NCI-H748 treated with DMSO at 0.1 percent for 48 hours (cell line): Measurements from ENCODE around the gene IGDCC3.

Experiments
- DNase-seq: peaks from one replicate; lab custom pipeline; 2025; lab: John Stamatoyannopoulos, UW

The IGDCC3 gene

DNA sequence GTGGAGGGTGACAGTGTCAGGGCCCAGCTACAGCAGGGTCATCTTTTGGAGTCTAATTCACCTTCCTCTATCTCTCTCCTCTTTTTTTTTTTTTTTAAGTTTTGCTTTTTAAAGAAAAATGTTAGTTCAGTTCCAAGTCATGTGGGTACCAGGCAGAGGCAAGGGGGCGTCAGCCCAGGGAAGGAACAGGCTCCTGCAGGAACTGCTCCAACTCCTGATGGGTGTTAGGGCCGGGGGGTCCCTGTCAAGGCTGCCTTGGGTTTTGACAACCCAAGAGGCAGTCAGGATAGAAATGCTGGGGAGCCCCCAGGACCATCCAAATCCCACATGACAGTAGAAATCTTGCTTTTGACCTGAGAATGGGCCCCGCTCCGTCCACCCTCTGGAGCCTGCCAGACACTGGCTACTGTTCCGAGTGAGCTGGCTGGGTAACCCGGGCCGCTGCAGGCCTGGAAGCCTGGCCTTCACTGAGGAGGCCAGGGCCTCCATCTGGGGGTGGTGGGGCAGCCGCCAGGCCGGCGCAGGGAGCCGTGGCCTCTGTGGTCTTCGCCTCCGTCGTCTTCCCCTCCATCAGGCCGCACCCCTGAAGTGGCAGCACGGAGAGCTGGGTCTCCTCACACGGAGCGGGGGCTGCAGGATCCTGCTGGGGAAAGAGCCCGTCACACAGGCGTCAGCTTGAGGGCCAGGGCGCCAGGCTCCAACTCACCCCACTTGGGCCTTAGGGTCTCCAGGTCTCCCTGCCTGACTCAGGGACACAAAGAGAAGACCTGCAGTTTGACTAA lies 49.1 kb downstream of the IGDCC3 start:
- no peak for DNase-seq

DNA sequence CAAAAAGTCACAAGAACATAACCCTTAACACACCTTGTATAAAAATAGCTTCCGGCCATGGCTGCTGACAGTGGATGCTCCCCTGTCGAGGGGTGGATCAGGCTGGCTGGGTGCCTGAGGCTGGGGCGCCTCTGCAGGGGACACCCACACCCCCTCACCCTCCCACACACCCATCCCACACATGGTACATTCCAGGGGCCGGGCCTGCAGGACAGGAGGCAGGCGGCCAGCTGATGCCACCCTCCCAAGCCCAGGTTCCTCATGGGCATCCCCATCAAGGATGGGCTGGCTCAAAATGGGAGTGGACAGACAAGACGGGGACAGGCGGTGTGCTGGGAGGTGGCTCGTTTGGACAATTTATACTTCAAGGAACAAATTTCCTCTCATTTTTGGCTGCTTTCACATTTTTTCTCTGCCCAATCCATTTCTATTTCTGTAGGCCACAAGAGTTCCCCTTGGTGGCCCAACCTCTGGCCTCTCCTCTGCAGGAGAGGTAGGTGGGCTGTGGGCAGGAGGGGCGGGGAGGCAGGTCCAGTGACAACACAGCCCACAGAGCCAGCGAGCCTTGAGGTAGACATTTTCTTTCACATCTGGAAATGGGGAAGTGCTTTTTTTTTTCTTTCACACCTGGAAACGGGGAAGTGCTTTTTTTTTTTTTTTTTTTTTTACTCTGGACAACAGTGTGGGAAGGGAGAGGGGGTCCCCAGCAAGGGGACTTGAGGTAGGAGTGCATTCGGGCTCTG lies 50.0 kb downstream of the IGDCC3 start:
- DNase-seq: no peak

DNA sequence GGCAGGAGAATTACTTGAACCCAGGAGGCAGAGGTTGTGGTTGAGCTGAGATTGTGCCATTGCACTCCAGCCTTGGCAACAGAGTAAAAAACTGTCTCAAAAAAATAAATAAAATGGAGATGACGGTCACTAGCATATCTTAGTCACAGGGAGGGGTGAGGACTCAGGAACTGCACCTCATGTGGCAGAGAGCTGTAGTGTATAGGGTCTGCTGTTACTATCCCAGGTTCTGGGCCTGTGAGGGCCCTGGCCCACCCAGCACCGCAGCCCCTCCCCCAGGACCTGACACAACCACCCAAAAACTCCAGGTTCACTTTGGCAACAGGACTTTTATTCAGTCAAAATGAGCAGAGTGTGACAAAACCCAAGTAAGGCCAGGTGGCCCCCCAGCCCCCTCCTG lies 51.0 kb downstream of the IGDCC3 start:
- no peak for DNase-seq

DNA sequence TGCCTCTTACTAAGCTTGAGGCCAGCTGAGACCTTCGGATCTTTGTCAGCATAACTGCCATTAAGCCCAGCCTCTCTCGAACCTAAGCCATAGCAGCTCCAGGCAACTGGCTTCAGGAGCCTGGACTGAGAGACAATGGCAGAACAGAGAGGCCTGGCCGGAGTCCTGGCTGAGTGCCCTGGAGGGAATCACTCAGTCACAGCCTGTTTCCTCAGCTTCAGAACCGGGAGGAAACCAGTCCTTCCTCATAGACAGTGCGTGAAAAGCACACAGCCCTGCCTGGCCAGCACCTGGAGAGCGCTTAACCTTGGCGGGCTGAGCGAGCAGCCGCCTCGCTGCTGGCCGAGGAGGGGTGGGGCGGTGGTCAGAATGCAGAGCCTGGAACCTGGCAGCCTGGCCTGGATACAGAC lies 51.7 kb downstream of the IGDCC3 start:
- no peak for DNase-seq

DNA sequence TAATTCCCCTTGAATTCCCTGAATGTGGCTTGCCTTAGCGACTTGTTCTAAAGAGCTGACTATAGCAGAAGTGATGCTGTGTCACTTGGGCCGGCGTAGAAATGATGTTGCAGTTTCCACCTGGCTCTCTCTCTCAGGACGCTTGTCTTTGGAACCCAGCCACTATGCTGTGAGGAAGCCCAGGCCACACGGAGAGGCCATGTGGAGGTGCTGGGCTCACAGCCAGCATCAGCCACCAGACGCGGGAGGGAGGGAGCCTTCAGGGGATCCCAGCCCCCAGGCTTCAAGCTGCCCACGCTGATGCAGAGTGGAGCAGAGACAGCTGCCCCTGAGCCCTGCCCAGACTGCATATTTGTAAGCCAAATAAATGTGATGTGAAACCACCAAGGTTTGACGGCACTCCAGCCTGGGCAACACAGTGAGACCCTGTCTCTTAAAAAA lies 54.7 kb downstream of the IGDCC3 start:
- DNase-seq: no peak

DNA sequence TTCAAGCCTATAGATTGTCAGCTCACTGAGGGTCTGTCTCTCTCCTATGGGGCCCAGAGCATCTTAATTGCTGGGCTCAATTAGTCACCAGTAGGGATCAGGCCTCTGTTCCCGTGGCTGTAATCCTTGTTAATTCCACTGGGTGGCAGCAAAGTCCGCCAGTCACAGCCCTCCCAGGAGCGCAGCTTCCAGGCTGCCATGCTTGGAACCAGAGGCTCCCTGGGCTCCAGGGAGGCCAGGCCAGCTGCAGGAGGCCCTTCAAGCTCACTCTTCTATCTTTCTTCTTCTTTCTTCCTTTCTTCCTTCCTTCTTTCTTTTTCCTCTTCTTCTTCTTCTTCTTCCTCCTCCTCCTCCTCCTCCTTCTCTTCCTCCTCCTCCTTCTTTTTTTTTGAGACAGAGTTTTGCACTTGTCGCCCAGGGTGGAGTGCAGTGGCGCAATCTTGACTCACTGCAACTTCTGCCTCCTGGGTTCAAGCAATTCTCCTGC lies 58.9 kb downstream of the IGDCC3 start:
- DNase-seq: peak; percentile 59

DNA sequence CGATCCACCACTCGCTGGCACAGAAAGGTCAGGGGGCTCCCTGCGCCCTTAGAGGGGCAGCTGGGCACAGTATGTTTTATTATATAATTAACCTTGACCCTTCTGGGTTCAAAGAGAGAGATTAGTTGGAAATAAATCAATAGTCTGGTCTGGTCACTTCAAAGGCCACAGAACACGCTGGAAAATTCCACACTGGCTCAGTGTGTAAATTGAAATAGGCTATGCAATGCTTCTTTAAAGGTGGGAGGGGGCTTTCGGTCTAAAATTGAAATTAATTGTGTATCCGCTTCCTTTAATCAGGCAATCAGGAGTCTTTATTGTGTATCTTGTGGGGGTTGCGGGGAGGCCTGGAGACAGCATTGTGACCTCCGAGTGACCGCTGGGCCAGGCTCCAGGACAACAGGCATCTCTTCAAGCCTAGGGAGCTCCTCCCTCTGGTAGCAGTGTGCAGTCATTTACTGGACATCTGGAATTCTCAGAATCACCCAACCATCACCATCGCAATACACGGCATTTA lies 65.3 kb downstream of the IGDCC3 start:
- no peak for DNase-seq

DNA sequence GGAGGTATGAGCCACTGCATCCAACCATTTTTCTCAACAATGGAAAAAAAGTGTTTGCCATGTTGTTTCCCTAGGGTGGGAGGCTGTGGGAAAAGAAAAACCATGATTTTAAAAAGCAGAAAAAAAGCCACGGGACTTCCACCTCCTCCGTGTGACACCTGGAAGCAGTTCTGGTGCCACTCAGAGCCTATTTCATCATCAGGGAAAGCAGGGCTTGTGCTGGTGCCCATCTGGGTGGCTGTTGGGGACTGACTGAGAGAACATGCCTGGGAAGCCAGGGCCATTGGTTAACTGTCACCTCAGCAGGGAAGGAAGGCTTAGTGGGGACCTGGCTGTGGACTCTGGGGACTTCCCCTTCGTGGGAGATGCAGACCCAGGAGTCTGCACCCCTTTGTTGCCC lies 66.0 kb downstream of the IGDCC3 start:
- DNase-seq: no peak

DNA sequence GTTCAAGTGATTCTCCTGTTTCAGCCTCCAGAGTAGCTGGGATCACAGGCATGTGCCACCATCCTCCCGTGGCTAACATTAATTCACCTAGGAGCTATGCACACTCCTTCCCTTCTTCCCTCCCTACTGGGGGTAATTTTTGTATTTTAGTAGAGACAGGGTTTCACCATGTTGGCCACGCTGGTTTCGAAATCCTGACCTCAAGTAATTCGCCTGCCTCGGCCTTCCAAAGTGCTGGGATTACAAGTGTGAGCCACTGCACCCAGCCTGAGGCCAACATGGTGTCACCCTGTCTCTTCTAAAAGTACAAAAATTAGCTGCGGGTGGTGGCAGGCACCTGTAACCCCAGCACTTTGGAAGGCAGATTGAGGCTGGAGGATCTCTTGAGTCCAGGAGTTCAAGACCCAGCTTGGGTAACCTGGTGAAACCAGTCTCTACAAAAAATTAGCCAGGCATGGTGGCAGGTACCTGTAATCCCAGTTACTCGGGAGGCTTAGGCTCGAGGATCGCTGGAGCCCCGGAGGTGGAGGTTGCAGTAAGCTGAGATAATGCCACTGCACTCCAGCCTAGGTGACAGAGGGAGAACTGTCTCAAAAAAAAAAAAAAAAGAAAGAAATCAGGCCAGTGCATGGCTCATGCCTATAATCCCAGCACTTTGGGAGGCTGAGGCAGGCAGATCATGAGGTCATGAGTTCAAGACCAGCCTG lies 67.2 kb downstream of the IGDCC3 start:
- no peak for DNase-seq

DNA sequence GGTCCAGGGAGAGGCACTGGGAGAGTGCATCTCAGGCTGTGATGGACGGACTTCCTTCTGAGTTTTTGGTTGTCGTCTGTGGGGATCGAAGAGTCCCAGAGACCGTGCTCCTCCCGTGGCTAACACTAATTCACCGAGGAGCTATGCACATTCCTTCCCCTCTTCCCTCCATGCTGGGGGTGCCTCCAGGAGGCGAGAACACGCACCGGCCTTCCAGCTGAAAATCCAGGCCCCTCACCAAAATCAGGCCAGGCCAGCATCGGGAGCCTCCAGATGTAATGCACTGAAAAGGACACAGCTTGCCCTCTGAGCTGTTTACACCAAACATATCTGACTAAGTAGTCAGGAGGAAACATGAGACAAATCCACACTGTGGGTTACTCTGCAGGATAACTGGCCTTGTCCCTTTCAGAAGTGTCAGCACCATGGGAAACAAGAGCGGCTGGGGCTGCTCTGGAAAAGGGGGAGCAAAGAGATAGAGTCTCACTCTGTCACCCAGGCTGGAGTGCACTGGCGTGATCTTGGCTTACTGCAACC lies 67.9 kb downstream of the IGDCC3 start:
- DNase-seq: no peak

DNA sequence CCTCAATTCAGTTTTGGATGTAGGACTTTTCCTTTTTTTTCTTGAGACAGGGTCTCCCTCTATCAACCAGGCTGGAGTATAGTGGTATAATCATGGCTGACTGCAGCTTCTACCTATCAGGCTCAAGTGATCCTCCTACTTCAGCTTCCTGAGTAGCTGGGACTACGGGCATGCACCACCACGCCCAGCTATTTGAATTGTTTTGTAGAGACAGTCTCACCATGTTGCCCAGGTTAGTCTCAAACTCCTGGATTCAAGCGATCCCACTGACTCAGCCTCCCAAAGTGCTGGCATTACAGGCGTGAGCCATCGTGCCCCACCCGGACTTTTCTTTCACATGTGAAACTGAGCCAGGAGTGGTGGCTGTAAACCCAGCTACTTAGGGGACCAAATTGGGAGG lies 69.8 kb downstream of the IGDCC3 start:
- no peak for DNase-seq

DNA sequence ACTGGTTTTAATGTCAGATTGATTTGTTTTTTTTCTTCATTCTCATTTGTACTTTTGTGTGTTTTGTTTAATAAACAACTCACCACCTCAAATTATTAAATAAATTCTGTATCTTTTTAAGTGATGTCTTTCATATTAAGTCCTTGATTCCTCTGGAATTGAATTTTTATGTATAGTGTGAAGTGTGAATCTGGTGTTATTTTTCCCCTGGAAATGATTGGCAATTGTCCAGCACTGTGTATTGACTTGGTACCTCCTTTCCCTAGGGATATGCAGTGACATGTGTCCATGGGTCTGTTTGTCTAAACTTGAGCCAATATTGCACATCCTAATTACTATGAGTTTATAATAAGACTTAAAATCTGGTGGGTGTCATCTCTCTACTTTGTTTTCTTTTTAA lies 71.3 kb downstream of the IGDCC3 start:
- no peak for DNase-seq

DNA sequence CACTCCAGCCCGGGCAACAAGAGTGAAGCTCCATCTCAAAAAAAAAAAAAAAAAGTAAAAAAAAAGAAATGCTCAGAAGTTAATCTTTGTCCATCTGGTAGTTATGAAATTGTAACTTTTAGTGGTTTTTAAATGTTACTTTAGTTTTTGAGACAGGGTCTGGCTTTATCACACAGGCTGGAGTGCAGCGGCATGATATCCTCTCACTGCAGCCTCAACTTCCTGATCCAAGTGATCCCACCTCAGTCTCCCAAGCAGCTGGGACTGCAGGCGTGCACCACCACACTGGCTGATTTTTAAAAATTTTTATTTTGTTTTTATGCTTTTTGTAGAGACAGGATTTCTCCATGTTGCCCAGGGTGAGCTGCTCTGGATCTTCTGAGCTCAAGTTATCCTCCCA lies 72.0 kb downstream of the IGDCC3 start:
- DNase-seq: no peak

DNA sequence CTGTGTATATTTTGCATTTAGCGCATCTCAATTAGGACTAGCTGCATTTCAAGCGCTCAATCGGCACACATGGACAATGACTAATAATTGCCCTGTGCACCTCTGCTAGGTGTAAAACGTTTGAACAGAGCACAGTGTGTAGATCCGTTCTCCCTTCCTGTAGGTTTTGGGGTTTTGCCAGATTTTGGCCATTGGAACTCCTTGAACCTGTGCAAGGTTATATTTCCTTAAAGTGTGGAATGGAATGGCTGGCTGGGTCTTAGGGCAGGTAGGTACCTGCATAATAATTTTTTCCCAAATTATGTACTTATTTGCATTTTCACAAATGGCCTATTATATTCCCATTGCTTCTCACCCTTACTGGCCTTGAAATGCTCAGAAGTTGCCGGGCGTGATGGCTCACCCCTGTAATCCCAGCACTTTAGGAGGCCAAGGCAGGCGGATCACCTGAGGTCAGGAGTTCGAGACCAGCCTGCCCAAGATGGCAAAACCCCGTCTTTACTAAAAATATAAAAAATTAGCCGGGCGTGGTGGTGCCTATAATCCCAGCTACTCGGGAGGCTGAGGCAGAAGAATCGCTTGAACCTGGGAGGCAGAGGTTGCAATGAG lies 72.5 kb downstream of the IGDCC3 start:
- DNase-seq: no peak

DNA sequence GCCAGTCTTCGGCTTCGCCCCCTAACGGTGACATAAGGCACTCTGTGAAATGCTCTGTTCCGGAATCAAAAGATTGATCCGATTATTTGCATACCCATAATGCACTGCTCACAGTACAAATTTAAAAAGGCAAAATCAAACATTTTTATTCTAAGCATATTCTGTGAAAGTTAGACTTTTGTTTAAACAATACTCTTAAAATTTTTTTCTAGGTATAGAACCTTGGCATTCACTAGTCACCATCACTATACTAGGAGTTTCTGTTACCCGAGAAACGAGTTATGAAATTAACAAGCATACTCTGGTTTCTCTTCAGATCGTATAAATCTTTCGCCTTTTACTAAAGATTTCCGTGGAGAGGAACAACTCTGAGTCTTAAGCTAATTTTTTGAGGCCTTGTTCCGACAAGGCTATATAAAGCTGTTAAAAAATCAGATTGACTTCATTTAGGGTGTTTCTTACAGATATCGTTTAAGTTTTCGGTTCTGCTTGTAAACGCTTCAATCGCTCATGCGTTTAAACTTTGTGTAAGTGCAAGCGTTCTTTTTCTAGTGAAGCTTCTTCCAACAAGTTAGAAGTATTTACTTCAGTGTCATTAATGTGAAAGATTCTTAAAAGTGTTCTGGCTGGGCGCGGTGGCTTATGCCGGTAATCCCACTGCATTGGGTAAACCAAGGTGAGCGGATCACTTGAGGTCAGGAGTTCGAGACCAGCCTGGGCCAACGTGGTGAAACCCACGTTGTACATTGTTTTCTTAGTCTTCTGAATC lies 73.2 kb downstream of the IGDCC3 start, which contains the start of gene RNU5B-1:
Gene RNU5B-1, plus strand, starts transcription at position 297 of the 769 bp plus-strand sequence.
- DNase-seq: peak; percentile 84

DNA sequence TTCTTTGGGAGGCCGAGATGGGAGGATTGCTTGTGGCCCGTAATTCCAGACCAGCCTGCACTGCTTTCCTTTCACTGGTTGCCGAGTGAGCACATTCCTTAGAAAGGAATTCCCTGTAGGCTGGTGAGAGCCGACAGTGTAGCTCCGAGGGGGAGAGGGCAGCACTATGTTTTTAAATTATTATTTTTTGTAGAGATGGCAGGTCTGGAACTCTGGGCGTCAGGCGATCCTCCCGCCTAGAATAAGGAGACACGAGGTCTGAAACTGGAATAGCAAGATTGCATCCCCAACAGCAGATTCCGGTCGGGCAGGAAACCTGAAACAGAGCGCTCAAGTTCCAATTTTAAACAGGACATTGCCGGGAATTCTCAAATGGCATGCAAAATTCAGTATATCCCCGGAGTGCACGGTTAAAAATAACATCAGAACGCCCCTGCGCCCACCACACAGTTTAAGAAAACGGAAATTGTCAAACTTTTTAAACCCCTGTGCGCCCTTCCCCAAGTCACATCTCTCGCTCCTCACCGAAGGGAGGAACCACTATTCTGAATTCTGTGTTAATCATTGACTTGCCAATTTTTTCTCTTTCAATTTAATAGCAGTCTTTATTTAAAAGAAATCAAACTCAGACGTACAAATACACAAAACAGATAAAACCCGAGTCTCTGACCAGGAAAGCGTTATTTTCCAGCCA lies 74.0 kb downstream of the IGDCC3 start:
- peak; percentile 9 for DNase-seq

DNA sequence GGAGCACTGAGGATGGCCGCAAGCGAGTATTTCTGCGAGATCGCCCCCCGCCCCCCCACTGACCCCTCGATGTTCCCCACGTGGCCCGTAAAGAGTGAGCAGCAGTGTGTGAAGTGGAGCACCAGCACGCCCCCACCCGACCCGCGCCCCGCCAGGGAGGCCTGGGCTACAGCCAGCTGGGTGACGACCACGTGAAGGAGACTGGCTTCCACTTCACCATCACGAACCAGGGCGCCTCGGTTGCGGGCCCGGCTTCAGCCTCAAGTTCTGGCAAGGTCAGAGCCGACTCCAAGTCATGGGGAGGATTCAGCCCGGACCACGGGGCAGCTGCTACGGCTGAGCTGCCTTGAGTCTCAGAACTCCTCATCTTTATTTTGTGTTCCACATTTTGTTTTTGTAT lies 75.7 kb downstream of the IGDCC3 start:
- no peak for DNase-seq

DNA sequence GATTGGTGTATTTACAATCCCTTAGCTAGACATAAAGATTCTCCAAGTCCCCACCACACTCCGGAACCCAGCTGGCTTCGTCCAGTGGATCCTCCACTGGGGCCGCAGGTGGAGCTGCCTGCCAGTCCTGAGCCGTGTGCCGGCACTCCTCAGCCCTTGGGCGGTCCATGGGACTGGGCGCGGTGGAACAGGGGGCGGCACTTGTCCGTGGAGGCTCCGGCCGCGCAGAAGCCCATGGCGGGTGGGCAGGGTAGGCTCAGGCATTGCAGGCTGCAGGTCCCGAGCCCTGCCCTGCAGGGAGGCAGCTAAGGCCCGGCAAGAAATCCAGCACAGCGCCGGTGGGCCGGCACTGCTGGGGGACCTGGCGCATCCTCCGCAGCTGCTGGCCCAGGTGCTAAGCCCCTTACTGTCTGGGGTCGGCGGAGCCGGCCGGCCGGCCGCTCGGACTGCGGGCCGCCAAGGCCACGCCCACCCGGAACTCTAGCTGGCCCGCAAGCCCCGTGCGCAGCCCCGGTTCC lies 76.8 kb downstream of the IGDCC3 start:
- no peak for DNase-seq

DNA sequence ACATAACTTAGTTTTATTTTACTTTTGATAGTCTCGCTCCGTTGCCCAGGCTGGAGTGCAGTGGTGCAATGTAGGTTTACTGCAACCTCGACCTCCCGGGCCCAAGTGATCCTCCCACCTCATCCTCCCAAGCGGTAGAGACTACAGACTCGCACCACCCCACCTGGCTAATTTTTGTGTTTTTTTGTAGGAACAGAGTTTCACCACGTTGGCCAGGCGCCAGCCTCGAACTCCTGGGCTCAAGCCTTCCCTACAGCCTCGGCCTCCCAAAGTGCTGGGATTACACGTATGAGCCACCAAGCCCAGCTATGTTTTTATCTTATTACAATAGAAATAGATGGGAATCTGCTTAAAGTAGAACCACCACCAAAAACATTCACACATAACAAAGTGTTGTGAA lies 79.1 kb downstream of the IGDCC3 start:
- no peak for DNase-seq

DNA sequence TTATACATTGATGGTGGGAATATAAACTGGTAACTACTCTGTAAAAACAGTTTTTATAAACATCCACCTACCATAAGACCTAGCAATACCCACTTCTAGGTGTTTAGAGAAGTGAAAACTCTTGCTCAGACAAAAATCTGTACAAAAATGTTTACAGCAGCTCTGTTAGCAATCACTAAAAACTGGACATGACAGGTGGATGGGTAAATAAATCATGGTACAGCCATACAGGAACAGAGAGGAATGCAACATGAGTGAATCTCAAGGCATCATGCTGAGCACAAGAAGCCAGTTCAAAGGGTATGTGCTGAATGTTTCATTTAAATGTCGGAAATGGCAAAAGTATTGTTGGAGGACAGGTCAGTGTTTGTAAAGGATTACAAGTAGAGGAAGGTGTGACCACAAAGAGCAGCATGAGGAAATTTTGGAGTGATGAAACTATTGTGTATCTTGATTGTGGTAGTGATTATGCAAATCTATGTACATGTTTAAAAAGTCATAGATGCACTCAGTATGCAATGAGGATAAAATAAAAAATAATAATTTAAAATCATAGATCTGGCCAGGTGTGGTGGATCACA lies 84.8 kb downstream of the IGDCC3 start:
- no peak for DNase-seq
